ENCODE results near the gene OAS2.

The OAS2 gene

DNA sequence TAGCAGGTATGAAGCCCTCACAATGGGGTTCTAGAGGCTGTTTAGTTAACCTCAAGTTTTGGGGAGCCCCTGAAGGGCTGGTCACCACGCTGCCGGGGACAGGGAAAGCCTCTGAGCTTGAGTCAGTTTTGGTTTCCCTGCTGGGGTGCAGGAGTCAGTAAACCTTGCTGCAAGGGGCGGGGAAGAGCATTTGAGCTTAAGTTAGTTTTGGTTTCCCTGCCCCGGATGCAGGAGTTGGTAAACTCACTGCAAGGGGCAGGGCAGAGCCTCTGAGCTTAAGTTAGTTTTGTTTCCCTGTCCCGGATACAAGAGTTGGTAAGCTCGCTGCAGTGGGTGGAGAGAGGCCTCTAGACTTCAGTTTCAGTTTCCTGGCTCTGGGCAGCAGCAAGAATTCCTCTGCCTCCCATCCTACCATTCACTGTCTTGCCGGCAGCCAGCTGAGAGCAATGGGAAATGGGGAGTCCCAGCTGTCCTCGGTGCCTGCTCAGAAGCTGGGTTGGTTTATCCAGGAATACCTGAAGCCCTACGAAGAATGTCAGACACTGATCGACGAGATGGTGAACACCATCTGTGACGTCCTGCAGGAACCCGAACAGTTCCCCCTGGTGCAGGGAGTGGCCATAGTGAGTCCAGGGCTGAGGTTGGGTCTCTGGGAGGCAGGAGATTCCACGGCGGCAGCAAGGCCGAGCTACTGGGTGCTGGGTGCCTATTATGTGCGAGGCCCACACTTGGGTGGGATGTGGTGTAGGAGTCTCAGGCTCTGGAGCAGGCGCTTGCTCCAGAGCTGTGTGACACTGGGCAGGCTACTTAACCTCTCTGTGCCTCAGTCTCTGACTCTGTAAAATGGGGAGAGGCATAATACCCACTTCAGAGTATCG is at the start of gene OAS2:
TSS of gene OAS2 (plus strand) at position 357 of the 878 bp plus-strand sequence. CDS start at position 447, 90 bp downstream.
- peak; percentile 86 for DNase-seq (ENCODE audit: low spot score)
- TF ChIP-seq, protein P1, sequence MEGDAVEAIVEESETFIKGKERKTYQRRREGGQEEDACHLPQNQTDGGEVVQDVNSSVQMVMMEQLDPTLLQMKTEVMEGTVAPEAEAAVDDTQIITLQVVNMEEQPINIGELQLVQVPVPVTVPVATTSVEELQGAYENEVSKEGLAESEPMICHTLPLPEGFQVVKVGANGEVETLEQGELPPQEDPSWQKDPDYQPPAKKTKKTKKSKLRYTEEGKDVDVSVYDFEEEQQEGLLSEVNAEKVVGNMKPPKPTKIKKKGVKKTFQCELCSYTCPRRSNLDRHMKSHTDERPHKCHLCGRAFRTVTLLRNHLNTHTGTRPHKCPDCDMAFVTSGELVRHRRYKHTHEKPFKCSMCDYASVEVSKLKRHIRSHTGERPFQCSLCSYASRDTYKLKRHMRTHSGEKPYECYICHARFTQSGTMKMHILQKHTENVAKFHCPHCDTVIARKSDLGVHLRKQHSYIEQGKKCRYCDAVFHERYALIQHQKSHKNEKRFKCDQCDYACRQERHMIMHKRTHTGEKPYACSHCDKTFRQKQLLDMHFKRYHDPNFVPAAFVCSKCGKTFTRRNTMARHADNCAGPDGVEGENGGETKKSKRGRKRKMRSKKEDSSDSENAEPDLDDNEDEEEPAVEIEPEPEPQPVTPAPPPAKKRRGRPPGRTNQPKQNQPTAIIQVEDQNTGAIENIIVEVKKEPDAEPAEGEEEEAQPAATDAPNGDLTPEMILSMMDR (IDR thresholded peaks at IDR 0.05; ENCODE audit: extremely low read depth, missing control alignments) = no peak

DNA sequence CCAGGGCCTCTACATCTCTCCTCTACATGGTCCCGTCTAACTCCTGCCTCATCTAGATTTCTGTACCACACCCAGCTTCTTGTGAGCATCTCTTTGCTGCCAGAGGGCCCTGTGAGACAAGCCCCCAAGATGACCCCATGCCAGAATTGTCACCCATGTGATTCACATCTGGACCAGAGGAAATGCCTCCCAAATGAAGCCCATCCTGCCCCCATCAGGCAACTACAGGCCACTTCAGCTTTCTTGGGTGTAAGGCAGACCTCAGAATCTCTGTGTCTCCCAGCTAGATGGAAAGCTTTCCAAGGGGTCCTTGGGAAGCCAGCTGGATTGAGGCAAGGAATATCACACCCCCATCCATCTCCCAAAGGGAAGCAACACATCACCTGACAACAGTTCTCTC is 49.3 kb upstream of the OAS2 start:
- DNase-seq (ENCODE audit: low spot score) = no peak
- TF ChIP-seq, protein P1 (IDR thresholded peaks at IDR 0.05; ENCODE audit: extremely low read depth, missing control alignments) = no peak

GRCh38 chr12:112929715-112930114 is 48.6 kb upstream of the OAS2 start:
- no peak for DNase-seq (ENCODE audit: low spot score)
- TF ChIP-seq, protein P1 (IDR thresholded peaks at IDR 0.05; ENCODE audit: extremely low read depth, missing control alignments) = no peak

DNA sequence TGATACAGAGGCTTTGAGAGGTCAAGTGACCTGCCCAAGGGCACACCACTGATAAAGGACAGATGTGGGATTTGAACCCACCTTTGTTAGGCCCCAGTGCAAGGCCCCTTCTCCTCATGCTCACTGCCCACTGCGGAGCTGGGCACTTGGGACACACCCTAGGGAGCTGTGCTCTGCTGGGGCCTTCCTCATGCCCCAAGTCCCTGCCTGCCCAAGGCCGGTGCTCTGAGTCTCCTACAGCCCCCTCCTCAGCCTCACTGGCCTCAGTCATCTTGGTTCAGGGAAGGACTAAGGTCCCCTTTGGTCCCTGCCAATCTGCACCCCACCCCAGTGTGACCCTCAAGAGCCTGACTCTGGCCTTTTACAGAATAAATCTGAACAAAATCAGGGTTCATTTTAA is 48.0 kb upstream of the OAS2 start:
- TF ChIP-seq, protein P1 (IDR thresholded peaks at IDR 0.05; ENCODE audit: extremely low read depth, missing control alignments) = no peak
- DNase-seq (ENCODE audit: low spot score) = no peak

- TF ChIP-seq, protein P1 (IDR thresholded peaks at IDR 0.05; ENCODE audit: extremely low read depth, missing control alignments) = no peak
Observed at GRCh38 chr12:112932485-112933128, 45.7 kb upstream of the OAS2 start.

GRCh38 chr12:112933129-112933505 is 45.2 kb upstream of the OAS2 start:
- TF ChIP-seq, protein P1 (IDR thresholded peaks at IDR 0.05; ENCODE audit: extremely low read depth, missing control alignments) = no peak
- no peak for DNase-seq (ENCODE audit: low spot score)

More at GRCh38 chr12:112932485-112933128, 45.7 kb upstream of the OAS2 start:
- no peak for DNase-seq (ENCODE audit: low spot score)

- TF ChIP-seq, protein P1 (IDR thresholded peaks at IDR 0.05; ENCODE audit: extremely low read depth, missing control alignments) = no peak
Observed at GRCh38 chr12:112936264-112936663, 42.1 kb upstream of the OAS2 start.

More at GRCh38 chr12:112936264-112936663, 42.1 kb upstream of the OAS2 start:
- DNase-seq (ENCODE audit: low spot score) = no peak

Measured in GM20000 (cell line).